Measurements from ENCODE around the gene HEBP2.

DNA sequence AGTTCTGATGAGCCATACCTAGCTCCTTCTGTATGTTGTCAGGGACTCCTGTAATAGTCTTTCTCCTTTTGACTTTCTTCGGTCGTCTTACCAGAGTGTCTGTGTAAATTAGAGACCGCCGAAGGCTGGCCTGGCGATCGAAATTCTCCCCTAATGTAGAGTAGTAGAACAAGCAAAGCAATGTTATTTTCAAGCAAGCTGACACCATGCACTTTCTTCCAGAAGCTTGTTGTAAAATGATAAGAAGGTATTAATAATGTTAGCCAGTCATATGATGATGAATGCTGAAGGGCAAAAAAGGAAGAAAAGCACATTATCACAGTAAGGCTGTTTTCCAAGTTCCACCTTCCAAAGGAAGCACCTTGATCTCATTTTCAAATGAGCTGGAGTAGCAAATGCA lies 37.9 kb downstream of the HEBP2 start:
- TF ChIP-seq, protein P1, sequence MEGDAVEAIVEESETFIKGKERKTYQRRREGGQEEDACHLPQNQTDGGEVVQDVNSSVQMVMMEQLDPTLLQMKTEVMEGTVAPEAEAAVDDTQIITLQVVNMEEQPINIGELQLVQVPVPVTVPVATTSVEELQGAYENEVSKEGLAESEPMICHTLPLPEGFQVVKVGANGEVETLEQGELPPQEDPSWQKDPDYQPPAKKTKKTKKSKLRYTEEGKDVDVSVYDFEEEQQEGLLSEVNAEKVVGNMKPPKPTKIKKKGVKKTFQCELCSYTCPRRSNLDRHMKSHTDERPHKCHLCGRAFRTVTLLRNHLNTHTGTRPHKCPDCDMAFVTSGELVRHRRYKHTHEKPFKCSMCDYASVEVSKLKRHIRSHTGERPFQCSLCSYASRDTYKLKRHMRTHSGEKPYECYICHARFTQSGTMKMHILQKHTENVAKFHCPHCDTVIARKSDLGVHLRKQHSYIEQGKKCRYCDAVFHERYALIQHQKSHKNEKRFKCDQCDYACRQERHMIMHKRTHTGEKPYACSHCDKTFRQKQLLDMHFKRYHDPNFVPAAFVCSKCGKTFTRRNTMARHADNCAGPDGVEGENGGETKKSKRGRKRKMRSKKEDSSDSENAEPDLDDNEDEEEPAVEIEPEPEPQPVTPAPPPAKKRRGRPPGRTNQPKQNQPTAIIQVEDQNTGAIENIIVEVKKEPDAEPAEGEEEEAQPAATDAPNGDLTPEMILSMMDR (IDR thresholded peaks at IDR 0.05 in 8 of 11, conservative IDR thresholded peaks at IDR 0.05 in 3 of 11): no peak
- TF ChIP-seq POLR2AphosphoS5 (IDR thresholded peaks at IDR 0.05) (no peak), POLR2A (IDR thresholded peaks at IDR 0.05) (no peak)
